ENCODE data around the gene TSKS.

- TF ChIP-seq CTCF (IDR thresholded peaks at IDR 0.05) = no peak
- TF ChIP-seq POLR2A (IDR thresholded peaks at IDR 0.05) = no peak
Observed at GRCh38 chr19:49718511-49718910, 44.6 kb downstream of the TSKS start.

Measured in upper lobe of left lung (tissue), 4 donors.